HG03521 (cell line): ENCODE results near the gene RBM20.
"Not testable (repeated sequence)": the region's sequence is repeated elsewhere in the genome, so short reads cannot be mapped to it uniquely, and the experiment has no call there.

Experiments
- ATAC-seq: cut with Tn5 transposase; IDR thresholded peaks from one replicate; pipeline ENCODE4 v1.9.1; 2021; ENCODE audit warnings: mild to moderate bottlenecking, moderate library complexity; ENCODE audit not compliant: unreplicated experiment

The RBM20 gene

GRCh38 chr10:110647136-110647430, 2.9 kb downstream of the RBM20 start:
- no peak for ATAC-seq

GRCh38 chr10:110648692-110649346, 4.7 kb downstream of the RBM20 start:
- no peak for ATAC-seq

- ATAC-seq = no peak
These were observed 5.5 kb downstream of the RBM20 start for GRCh38 chr10:110649347-110650264.

- ATAC-seq = no peak
These were observed 6.1 kb downstream of the RBM20 start for GRCh38 chr10:110650265-110650668.

- peak; percentile 84 for ATAC-seq
These were observed 7.2 kb downstream of the RBM20 start for GRCh38 chr10:110651044-110651958.

- no peak for ATAC-seq
These were observed 8.5 kb downstream of the RBM20 start for GRCh38 chr10:110652475-110653118.

GRCh38 chr10:110655320-110655719, 11.2 kb downstream of the RBM20 start:
- no peak for ATAC-seq

- ATAC-seq = no peak
These were observed 12.5 kb downstream of the RBM20 start for GRCh38 chr10:110656612-110657011.

GRCh38 chr10:110657973-110658691, 14.0 kb downstream of the RBM20 start:
- ATAC-seq = no peak

GRCh38 chr10:110659558-110659957, 15.4 kb downstream of the RBM20 start:
- ATAC-seq = no peak

- not testable (repeated sequence) for ATAC-seq
These were observed 16.2 kb downstream of the RBM20 start for GRCh38 chr10:110660289-110660688.

- ATAC-seq = no peak
These were observed 17.2 kb downstream of the RBM20 start for GRCh38 chr10:110661292-110661691.

- no peak for ATAC-seq
These were observed 20.6 kb downstream of the RBM20 start for GRCh38 chr10:110664483-110665420.

- not testable (repeated sequence) for ATAC-seq
These were observed 22.1 kb downstream of the RBM20 start for GRCh38 chr10:110666259-110666658.

- no peak for ATAC-seq
These were observed 22.5 kb downstream of the RBM20 start for GRCh38 chr10:110666673-110667072.

- no peak for ATAC-seq
These were observed 23.6 kb downstream of the RBM20 start for GRCh38 chr10:110667620-110668343.

- ATAC-seq = no peak
These were observed 24.3 kb downstream of the RBM20 start for GRCh38 chr10:110668443-110668842.

- no peak for ATAC-seq
These were observed 26.2 kb downstream of the RBM20 start for GRCh38 chr10:110670335-110670734.
